ENCODE measurements around the gene SNAP25. TPM values are rescaled to one million over a fixed set of nuclear protein-coding genes. Genes with fewer than 3 reads are reported as not detected.

Gene SNAP25
- 1 to 10 TPM; 2.9 to 4.8 (median 3.9) TPM for total RNA-seq

GRCh38 chr20:10218536-10219451, at the start of gene SNAP25:
TSS of gene SNAP25 (plus strand) at chr20:10218830. CDS start at chr20:10275492, 56,662 bp downstream.
- Histone ChIP-seq H3K36me3 (no peaks in the 10 kb centered on the region), H3K4me3 (peak within 1 kb of the TSS; percentile 18 to 39 (median 29)), H3K27me3 (peaks cover 4 to 78% (median 20%) of the 10 kb centered on the region in 4 donors), H3K9me3 (no peaks in the 10 kb centered on the region), H3K27ac (replicated peaks in 1 of 4) (peak within 1 kb of the TSS in 2 of 4 donors; percentile 20 to 64), H3K4me1 (peaks cover 5 to 25% (median 18%) of the 10 kb centered on the region in 4 donors)
- 1% methylated on average over 49 of the region's 53 CpGs for WGBS
- intact Hi-C loops (cut with DNase I): no loop called here
- TF ChIP-seq CTCF (IDR thresholded peaks at IDR 0.05) (no peak), EP300 (IDR thresholded peaks at IDR 0.05) (no peak), POLR2AphosphoS5 (IDR thresholded peaks at IDR 0.05) (no peak), POLR2A (IDR thresholded peaks at IDR 0.05; ENCODE audit: low read depth) (no peak)
- no peak for DNase-seq (ENCODE audit: extremely low spot score)

GRCh38 chr20:10169752-10170151, 48.9 kb upstream of the SNAP25 start:
- H3K27ac ChIP-seq (replicated peaks in 1 of 4): no peak overlapping the region
- no peaks in the 10 kb centered on the region for H3K36me3 ChIP-seq
- peaks cover 0 to 33% (median 4%) of the 10 kb centered on the region in 4 donors for H3K27me3 ChIP-seq
- H3K9me3 ChIP-seq: peaks cover 0 to 4% (median 0%) of the 10 kb centered on the region in 4 donors
- TF ChIP-seq CTCF (IDR thresholded peaks at IDR 0.05) (no peak), EP300 (IDR thresholded peaks at IDR 0.05) (no peak), POLR2AphosphoS5 (IDR thresholded peaks at IDR 0.05) (no peak), POLR2A (IDR thresholded peaks at IDR 0.05; ENCODE audit: low read depth) (no peak)
- H3K4me3 ChIP-seq: no peak overlapping the region
- no peak for DNase-seq (ENCODE audit: extremely low spot score)
- intact Hi-C loops (cut with DNase I): no loop called here
- peaks cover 0 to 12% (median 10%) of the 10 kb centered on the region in 4 donors for H3K4me1 ChIP-seq

- H3K36me3 ChIP-seq: no peaks in the 10 kb centered on the region
- H3K27ac ChIP-seq (replicated peaks in 1 of 4): no peak overlapping the region
- H3K4me1 ChIP-seq: peaks cover 0 to 12% (median 10%) of the 10 kb centered on the region in 4 donors
- H3K4me3 ChIP-seq: no peak overlapping the region
- WGBS: 87% methylated on average over 2 of the region's 2 CpGs
- intact Hi-C loops (cut with DNase I): no loop called here
- DNase-seq (ENCODE audit: extremely low spot score): no peak
- peaks cover 0 to 4% (median 0%) of the 10 kb centered on the region in 4 donors for H3K9me3 ChIP-seq
- peaks cover 0 to 33% (median 4%) of the 10 kb centered on the region in 4 donors for H3K27me3 ChIP-seq
- no peak for TF ChIP-seq EP300 (IDR thresholded peaks at IDR 0.05)
- TF ChIP-seq CTCF (IDR thresholded peaks at IDR 0.05): no peak
- no peak for TF ChIP-seq POLR2A (IDR thresholded peaks at IDR 0.05; ENCODE audit: low read depth)
- TF ChIP-seq POLR2AphosphoS5 (IDR thresholded peaks at IDR 0.05): no peak
These were observed 48.4 kb upstream of the SNAP25 start for GRCh38 chr20:10170261-10170660.

- Histone ChIP-seq H3K4me1 (peaks cover 0 to 12% (median 10%) of the 10 kb centered on the region in 4 donors), H3K27ac (replicated peaks in 1 of 4) (no peak overlapping the region), H3K27me3 (peaks cover 0 to 33% (median 4%) of the 10 kb centered on the region in 4 donors), H3K9me3 (peaks cover 0 to 4% (median 0%) of the 10 kb centered on the region in 4 donors), H3K36me3 (no peaks in the 10 kb centered on the region), H3K4me3 (peak overlapping the region; percentile 44 to 54 (median 45))
- intact Hi-C loops (cut with DNase I): no loop called here
- no peak for DNase-seq (ENCODE audit: extremely low spot score)
- no peak for TF ChIP-seq POLR2AphosphoS5 (IDR thresholded peaks at IDR 0.05)
- TF ChIP-seq CTCF (IDR thresholded peaks at IDR 0.05): no peak
- TF ChIP-seq EP300 (IDR thresholded peaks at IDR 0.05): no peak
- TF ChIP-seq POLR2A (IDR thresholded peaks at IDR 0.05; ENCODE audit: low read depth): no peak
- WGBS: 4% methylated on average over 29 of the region's 47 CpGs
These were observed 46.5 kb upstream of the SNAP25 start for GRCh38 chr20:10171864-10172751.

Measured in esophagus muscularis mucosa (tissue), 4 donors.